SKM-1 treated with dmso at 0.1 percent for 144 hours (cell line): Measurements from ENCODE around the gene IRGQ.
A peak's percentile ranks its signal among the peaks of the same experiment; 100 is the strongest.
"Not testable (repeated sequence)": the region's sequence is repeated elsewhere in the genome, so short reads cannot be mapped to it uniquely, and the experiment has no call there.

ENCODE experiments used
- DNase-seq: peaks from one replicate; lab custom pipeline; 2025; ENCODE audit not compliant: unreplicated experiment; lab: John Stamatoyannopoulos, UW

Gene IRGQ, protein sequence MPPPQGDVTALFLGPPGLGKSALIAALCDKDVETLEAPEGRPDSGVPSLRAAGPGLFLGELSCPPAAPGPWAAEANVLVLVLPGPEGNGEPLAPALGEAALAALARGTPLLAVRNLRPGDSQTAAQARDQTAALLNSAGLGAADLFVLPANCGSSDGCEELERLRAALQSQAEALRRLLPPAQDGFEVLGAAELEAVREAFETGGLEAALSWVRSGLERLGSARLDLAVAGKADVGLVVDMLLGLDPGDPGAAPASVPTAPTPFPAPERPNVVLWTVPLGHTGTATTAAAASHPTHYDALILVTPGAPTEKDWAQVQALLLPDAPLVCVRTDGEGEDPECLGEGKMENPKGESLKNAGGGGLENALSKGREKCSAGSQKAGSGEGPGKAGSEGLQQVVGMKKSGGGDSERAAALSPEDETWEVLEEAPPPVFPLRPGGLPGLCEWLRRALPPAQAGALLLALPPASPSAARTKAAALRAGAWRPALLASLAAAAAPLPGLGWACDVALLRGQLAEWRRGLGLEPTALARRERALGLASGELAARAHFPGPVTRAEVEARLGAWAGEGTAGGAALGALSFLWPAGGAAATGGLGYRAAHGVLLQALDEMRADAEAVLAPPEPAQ

DNA sequence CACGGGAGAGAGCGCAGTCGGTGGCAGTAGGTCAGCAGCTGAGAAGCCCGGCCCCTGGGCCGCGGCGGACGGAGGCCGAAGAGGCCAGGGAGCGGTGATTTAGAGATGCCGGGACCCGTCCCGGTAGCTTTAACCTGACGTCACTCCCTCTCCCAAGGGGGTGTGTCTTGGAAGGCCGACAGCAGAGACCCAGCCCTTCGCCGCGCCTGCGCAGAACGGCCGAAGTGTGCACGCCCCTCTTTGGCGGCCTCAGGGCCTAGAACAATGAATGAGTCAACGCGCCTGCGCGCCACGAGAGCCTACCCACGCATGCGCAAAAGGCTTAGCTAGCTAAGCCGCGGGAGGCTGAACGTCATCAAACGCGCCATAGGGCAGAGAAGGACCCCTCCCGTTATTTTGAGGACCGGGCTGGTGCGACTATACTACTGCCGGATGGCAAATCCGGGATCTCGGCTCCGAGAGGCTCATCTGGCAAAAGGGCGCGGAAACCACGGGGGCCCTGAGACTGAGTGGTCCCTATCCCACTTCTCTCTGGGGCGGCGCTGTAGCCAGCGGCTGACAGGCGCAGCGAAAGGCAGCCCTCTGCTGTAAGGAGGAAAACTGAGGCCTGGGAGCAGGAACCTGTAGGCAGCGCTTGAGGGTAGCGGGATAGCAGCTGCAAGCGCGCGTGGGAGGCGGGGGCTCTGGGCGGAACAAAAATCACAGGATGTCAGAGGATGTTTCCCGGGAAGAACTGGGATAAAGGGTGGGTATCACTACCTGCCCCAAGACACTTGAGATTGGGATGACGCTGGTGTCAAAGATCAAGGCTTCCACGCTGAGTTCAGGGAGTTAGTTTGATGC lies at the start of gene IRGQ, which contains the start of gene ZNF576:
IRGQ (minus strand) TSS at position 136 of the 843 bp plus-strand sequence. CDS start 796 bp downstream, outside the sequence.
ZNF576 (plus strand) TSS at position 597 of the 843 bp plus-strand sequence. CDS start 514 bp downstream, outside the sequence.
- peak; percentile 90 for DNase-seq

DNA sequence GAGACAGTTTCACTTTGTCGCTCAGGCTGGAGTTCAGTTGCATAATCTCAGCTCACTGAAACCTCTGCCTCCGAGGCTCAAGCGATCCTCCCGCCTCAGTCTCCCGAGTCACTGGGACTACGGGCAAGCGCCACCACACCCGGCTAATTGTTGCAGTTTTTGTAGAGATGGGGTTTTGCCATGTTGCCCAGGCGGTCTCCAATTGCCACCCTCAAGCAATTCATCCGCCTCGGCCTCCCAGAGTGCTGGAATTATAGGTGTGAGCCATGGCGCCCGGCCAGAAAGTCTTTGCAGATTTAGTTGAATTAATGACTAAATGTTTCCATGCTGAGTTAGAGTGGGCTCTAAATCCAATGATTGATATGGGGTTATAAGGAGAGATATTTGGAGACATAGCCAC lies 48.2 kb upstream of the IRGQ start:
- no peak for DNase-seq

DNA sequence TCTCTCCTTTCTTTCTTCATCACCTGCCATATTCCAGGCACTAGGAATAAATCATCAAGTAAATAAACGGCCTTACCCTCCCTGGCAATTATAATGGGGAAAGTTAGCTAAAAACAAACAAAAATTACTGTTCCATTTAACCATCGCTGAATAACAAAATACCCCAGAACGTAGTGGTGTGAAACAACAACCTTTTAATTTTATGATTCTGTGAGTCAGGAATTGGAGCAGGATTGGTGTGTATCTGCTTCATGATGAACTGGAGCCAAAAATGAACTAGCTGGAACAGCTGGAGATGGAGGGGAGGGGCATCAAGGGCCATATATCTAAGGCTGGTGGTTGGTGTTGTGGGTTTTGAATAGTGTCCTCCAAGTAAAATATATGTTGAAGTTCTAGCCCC lies 47.4 kb upstream of the IRGQ start:
- DNase-seq = no peak

DNA sequence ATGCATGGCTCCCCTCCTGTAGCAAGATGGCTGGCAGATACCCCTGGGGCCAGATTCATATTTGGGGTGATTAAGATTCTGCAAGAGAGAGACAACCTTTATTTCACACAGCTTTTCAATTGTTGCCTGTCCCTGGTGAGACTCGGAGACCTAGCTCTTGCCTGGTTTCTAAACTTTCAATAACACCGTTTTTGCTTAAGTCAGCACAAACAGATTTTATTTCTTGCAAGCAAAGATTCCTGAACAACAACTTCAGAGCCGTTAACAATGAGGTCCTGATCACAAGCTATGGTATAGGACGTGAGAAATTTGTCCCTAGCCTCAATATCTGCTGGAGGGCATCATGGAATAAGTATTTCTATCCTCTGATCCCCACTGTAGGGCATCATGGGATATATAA lies 46.6 kb upstream of the IRGQ start:
- no peak for DNase-seq

DNA sequence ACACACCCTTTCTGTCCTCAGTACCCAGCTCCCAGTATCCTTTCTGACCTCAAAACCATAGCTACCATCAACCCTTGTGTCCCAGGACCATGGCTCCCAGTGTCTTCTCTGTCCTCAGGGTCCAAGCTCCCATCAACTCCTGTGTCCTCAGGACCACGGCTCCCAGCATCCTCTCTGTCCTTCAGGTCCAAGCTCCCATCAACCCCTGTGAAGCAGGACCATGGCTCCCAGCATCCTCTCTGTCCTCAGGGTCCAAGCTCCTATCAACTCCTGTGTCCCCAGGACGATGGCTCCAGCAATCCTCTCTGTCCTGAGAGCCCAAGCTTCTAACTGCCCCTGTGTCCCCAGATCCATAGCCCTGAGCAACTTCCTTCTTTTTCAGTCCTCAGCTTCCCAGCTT lies 45.4 kb upstream of the IRGQ start:
- DNase-seq = no peak

DNA sequence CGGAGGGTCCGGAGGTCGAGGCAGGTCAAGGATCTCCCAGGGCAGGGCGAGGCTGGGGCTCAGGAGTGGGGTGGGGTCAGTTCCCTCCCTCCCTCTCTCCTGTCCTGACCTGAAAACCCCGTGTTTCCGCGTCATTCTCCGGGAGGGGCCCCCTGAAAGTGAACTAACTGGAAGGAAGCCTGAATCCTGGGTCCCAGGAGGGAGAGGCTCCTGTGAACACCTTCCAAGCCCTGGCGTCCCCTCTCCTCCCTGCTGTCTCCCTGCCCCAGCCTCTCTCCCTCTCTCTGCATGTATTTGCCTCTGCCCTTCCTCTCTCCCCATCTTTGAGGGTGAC lies 44.5 kb upstream of the IRGQ start:
- DNase-seq = no peak

DNA sequence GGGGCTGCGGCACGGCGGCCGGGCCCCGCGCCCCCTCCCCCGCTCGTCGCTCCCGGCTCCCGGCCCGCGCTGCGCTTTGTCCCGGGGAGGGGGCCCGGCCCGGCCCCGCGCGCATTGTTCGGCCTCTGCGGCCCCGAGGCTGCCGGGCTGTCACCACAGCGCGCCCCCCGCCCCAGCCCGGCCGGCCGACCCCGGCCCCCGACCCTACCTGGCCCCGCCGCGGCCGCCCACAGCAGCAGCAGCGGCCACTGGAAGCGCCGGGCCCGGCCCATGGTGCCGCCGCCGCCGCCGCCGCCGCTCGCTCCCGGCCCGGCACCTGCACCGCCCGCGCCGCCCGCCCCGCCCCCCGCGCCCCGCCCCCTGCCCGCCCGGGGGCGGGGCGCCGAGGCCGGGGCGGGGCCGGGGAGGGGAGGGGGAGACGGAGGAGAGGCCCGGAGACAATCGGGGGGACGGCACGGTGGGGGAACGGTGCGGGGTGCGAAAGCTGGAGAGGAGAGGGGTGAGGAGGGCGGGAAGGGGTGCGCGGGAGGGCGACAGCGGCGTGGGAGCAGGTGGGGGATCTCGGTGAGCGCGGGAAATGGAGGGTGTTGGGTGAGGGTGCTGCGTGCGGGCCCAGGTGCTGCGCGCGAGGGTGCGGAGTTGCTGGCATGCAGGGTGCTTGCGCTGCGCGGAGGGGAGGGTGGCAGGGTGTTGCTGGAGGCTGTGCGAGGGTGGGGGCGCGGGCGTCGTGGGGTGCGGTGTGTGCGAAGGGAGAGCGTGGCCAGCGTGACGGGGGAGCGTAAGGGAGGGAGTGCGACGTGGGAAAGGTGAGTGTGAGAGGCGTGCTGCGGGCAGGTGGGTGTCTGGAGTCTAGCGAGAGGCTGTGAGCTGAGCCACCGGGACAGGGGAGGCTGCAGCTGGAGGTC lies 43.8 kb upstream of the IRGQ start, which contains the start of gene CADM4:
CADM4 (minus strand) TSS at position 332 of the 905 bp plus-strand sequence; CDS start at position 272, 60 bp downstream.
- DNase-seq = no peak

DNA sequence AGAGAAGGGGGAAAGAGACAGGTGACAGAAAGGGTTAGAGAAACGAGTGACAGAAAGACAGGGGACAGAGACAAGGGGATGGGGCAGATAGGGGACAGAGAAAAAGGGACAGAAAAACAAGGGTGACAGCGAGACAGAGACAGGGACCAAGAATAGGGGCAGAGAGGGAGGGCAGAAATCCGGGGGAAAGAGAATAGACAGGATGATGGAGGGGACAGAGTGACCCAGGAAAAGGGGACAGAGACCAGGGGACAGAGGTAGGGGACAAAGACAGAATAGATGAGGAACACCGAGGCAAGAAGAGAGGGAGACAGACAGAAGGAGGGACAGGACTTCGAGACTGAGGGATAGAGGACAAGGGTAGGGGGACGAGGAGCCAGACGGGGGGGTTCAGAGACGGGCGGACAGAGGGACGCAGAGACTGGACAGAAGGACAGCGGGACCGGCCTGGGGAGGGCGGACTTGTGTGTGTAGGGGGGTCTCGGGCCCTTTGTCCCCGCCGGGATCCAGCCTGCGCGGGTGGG lies 43.1 kb upstream of the IRGQ start:
- no peak for DNase-seq

DNA sequence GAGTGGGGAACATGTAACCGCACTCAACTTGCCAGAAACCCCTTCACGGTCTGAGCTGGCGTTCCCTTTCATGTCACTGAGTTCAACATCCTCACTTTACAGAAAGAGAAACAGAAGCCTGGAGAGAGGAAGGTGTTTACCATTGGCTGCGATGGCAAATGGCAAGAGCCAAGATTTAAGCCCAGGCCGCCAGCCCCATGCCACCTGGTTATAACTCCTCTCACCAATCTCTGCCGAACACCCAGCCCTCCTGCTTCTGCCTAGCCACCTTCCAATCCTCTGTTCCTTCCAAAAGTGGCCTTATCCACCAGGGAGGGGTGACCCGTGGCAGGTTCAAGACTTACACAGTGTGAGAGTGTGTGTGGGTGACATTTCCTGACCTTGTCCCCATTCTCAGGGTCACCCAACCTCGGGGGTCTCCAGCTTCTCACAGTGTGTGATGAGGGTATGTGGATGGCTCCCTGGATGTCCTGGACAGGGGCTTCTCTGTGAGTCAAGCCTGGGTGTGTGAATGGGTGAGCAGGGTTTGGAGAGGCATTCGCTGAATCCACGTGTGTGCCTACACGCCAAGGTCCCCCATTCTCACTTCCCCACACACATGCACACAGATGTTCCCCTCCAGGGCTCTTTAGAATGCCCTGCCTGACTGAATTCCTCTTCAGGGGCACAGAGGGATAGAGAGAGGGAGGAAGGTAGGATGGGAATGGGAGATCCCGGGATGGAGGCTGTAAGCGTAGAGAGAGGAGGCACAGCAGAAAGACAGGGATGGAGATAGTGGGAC lies 42.5 kb upstream of the IRGQ start:
- DNase-seq = no peak

DNA sequence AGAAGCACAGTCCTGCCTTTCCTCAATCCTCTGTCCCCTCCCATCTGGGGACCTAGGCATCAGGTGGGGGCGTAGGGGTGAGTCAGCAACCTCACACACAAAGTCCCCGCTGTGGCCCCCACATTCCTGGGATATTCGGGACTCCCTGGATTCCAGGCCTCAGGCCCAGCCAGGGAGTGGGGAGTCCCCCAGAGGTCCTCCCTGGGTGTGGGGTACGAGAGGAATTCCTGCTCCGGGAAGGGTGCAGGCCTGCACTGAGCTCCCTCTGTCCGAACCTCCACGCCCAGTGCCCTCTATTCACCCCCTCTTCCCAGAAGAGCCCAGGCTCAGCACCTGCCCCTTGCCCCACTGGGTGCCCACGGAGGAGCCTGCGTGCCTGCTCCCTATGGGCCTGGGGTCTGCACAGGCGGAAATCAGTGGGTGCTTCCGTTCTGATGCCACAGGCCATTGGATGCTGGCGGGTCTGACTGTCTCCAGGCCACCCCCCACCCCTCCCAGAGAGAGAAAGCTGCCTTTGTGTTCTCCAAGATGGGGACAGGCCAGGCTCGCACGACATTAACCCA lies 40.3 kb upstream of the IRGQ start:
- DNase-seq = no peak

DNA sequence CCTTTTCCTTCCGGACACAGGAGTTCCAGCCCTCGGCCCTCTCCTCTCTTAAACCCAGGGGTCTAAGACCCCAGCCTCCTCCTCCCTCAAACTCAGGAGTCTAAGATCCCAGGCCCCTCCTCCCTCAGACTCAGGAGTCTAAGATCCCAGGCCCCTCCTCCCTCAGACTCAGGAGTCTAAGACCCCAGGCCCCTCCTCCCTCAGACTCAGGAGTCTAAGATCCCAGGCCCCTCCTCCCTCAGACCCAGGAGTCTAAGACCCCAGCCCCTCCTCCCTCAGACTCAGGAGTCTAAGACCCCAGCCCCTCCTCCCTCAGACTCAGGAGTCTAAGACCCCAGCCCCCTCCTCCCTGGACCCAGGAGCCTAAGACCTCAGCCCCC lies 39.6 kb upstream of the IRGQ start:
- not testable (repeated sequence) for DNase-seq

DNA sequence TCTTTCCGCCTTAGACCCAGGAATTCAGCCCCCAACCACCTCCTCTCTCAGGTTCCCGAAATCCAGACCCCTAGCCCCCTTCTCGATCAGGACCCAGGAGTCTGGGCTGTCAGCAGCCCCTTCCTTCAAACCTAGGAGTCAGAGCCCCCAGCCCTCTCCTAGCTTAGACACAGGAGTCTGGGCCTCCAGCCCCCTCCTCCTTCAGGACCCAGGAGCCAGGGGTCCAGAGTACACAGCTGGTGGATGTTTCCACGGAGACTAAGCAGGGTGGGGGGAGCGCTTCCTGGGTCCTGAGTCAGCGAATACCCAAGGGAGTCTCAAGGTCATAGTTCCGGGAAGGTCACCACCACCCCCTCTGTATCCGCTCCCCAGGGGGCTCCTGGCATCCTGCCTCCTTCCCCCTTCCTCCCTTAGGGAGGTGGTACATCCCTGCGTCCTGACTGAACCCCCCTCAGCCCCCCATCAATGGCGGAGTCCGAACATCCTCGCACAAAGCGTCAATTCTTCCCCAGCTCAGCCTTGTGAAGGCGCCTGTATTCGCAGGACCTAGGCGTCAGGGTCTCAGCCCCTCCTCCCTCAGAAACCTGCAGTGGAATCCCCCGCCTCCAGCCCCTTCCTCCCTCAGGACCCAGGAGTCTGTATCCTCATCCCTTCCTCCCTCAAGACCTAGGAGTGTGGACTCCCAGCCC lies 39.1 kb upstream of the IRGQ start:
- no peak for DNase-seq

DNA sequence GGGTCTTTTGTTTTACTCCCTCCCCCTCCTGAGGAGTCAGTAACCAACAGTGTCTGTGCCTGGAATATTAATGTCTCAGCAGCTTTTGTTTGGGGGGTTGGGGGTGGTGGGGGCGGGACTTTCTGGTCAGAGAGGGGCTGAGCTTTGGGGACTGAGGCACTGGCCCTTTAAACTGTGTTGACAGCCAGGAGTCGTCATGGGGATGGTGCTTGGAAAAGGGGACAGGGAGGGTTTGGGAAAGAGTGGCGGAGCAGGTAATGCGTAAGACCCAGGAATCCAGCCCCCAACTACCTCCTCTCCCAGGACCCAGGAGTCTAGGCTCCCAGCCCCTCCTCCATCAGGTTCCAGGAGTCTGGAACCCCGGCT lies 38.6 kb upstream of the IRGQ start:
- no peak for DNase-seq

DNA sequence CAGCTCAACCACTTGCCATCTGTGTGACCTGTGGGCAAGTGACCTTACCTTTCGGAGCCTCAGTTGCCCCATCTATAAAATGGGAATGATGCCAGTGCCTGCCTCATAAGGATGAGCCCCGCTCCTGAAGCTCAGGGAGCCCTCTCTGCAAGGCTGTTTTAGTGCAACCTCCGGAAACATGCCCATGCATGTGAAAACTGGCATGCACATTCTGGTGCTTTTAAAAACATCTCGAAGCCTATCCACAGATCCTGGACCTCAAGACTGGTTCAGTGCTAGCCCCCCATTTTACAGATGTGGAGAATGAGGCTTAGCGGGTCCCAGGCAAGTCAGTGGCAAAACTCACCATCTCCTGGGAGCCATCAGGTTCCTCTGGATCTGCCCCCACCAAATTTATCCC lies 38.1 kb upstream of the IRGQ start:
- DNase-seq = no peak

DNA sequence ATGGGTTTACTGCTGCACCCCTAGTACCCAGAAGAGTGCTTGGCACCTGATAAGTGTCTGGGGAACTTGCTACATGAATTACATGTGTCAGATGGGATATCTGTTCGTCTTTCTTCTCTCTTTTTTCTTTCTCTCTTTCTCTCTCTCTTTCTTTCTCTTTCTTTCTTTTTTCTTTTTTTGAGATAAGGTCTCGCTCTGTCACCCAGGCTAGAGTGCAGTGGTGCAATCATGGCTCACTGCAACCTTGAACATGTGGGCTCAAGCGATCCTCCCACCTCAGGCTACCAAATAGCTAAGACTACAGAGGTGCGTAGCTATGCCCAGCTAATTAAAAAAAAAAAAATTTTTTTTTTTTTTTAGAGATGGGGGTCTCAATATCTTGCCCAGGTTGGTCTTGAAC lies 37.6 kb upstream of the IRGQ start:
- no peak for DNase-seq

DNA sequence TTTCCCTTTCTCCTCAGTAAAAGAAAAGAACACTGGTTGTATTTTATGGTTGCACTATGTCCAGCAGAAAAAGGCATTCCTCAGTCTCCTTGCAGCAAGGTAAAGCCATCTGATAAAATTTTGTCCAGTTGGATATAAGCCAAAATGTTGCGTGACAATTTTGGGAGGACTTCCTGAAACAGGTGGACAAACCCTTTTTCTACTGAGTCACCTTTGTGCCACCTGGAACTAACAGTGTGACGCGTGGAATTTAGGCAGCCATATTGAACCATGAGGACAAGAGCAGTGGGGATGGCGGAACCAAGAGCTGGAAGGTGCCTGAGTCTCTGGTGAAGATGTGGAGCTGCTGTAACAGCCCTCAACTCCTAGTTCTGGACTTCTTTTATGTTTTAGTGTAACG lies 35.6 kb upstream of the IRGQ start:
- no peak for DNase-seq

DNA sequence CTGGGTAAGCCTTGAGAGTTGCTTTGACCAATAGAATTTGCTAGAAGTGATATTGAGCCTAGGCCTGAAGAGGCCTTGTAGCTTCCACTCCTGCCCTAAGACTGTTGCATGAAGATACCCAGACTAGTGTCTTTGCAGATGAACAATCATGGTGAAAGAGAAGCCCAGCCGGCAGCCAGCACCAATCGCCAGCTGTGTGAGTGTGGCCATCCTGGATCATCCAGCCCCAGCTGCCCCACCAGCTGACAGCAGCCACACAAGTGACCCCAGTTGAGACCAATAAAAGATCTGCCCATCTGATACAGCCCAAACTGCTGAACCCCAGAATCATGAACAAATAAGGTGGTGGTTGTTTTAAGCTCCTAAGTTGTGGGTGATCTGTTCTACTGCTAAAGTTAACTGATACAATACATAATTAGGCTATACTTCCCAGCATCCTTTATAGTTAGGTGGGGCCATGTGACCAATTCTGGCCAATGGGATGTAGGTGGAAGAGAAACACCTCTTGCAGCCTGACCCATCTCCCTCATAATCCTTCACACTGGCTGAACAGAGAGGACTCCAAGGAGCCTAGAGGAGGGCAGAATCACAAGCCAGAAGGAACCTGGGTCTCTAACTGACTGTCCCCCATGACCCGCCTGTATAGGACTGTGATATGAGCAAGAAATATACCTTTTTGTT lies 32.9 kb upstream of the IRGQ start:
- no peak for DNase-seq

DNA sequence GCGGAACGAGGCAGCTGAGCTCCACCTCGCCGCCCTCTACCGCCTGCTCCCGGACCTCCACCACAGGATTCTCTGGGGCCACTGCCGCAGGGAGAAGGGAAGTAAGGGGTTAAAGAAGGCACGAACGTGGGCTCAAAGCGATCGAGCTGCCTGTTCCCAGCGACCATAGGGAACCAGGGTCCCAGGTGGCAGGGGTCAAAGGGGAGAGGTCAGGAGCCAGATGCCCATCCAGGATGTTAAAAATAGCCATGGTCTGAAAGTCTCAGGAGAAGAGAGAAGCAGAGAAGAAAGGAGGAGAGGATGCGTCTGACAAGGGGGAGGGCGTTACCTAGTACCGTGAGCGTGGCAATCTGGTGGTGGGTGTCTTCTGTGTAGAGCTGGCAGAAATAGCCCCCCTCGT lies 30.9 kb upstream of the IRGQ start:
- no peak for DNase-seq
